SK-N-SH (cell line): ENCODE data around the gene OR13J1.

Experiments
- POLR2AphosphoS5 ChIP-seq: IDR thresholded peaks from 2 replicates; pipeline ENCODE4 v1.6.1; 2012; ENCODE audit warnings: low read depth, low read length
- SIN3A ChIP-seq: IDR thresholded peaks from 2 replicates; pipeline ENCODE4 v1.6.1; 2012; ENCODE audit warnings: low read depth, mild to moderate bottlenecking, low read length, moderate library complexity, borderline replicate concordance
- TF ChIP-seq, protein P1 (sequence below): fragments of 200-600 bp; sonication (generic); IDR thresholded peaks from 2 replicates; pipeline ENCODE4 v1.6.1; 2017; ENCODE audit warnings: antibody characterized with exemption, mild to moderate bottlenecking, moderate library complexity

DNA sequence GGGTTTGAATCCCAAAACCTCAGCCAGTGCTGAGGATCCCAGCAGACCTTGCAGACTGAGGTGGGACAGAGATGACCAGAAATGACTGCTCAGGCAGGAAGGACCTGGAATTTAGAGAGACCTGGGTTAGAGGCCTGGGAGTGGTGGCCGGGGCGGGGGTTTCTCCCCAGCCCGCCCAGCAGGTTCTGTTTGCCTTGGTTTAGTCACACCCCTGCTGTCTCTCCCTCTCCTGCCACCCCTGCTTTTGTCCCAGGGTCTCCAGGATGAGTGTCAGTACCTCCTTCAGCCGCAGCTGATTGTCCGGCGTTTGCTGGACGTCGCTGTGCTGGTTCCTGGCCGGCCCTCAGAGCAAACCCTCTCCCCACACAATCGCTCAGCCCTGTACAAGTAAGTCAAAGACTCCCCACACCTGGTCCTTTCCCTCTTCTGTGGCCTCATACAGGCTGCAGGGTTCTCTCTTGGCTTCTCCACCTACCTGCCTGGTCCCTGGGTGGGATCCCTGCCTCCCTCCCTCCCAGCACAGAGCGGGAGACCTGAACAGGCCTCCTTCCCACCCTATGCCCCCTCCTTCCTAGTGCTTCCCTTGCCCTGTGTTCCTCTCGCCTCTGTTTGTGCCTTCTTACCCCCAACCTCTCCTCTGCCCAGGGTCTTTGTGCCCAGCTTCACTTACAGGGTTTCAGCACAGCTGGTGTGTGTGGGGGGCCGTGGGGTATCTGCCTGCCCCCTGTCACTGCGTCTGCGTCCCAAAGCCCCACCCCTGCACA is 29.1 kb downstream of the OR13J1 start:
- TF ChIP-seq SIN3A (no peak), POLR2AphosphoS5 (no peak)
- TF ChIP-seq, protein P1, sequence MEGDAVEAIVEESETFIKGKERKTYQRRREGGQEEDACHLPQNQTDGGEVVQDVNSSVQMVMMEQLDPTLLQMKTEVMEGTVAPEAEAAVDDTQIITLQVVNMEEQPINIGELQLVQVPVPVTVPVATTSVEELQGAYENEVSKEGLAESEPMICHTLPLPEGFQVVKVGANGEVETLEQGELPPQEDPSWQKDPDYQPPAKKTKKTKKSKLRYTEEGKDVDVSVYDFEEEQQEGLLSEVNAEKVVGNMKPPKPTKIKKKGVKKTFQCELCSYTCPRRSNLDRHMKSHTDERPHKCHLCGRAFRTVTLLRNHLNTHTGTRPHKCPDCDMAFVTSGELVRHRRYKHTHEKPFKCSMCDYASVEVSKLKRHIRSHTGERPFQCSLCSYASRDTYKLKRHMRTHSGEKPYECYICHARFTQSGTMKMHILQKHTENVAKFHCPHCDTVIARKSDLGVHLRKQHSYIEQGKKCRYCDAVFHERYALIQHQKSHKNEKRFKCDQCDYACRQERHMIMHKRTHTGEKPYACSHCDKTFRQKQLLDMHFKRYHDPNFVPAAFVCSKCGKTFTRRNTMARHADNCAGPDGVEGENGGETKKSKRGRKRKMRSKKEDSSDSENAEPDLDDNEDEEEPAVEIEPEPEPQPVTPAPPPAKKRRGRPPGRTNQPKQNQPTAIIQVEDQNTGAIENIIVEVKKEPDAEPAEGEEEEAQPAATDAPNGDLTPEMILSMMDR, result no peak
